GM23338 (cell line): ENCODE results near the gene SGSM1. TPM values are rescaled to one million over a fixed set of nuclear protein-coding genes. Genes with fewer than 3 reads are reported as not detected.

Experiments used
- ATAC-seq: fragments of 200-7000 bp; cut with Tn5 transposase; 3 replicates; pipeline ENCODE4 v1.9.1; 2020
- DNase-seq: peaks from one replicate; pipeline ENCODE4 v3.0.0-alpha.2; 2015; ENCODE audit warnings: low spot score
- H2AFZ ChIP-seq: fragments of 200-600 bp; sonication (generic); 2 replicates; pipeline ENCODE4 v1.8.0; 2016; ENCODE audit warnings: antibody characterized with exemption, mild to moderate bottlenecking, moderate library complexity
- H3F3A ChIP-seq: fragments of 200-600 bp; sonication (generic); replicated peaks from 2 replicates; pipeline ENCODE4 v1.8.0; 2017; ENCODE audit warnings: antibody characterized with exemption, mixed run types, low read depth
- H3K27ac ChIP-seq: fragments of 200-600 bp; sonication (generic); 2 replicates; pipeline ENCODE4 v1.6.1; 2016; ENCODE audit warnings: low read depth
- H3K27me3 ChIP-seq: fragments of 200-600 bp; sonication (generic); 2 replicates; pipeline ENCODE4 v1.8.0; 2016; ENCODE audit warnings: mild to moderate bottlenecking, mixed run types, moderate library complexity; ENCODE audit not compliant: insufficient read depth
- H3K36me3 ChIP-seq: fragments of 200-600 bp; sonication (generic); 2 replicates; pipeline ENCODE4 v1.8.0; 2016; ENCODE audit warnings: mild to moderate bottlenecking; ENCODE audit not compliant: insufficient read depth
- H3K4me1 ChIP-seq: fragments of 200-600 bp; sonication (generic); 2 replicates; pipeline ENCODE4 v1.8.0; 2016; ENCODE audit warnings: mild to moderate bottlenecking, moderate library complexity; ENCODE audit not compliant: insufficient read depth
- H3K4me2 ChIP-seq: fragments of 200-600 bp; sonication (generic); 2 replicates; pipeline ENCODE4 v1.7.1; 2017; ENCODE audit warnings: mixed run types
- H3K4me3 ChIP-seq: fragments of 200-600 bp; sonication (generic); 2 replicates; pipeline ENCODE4 v1.6.1; 2016; ENCODE audit warnings: mixed run types
- H3K79me2 ChIP-seq: fragments of 200-600 bp; sonication (generic); replicated peaks from 2 replicates; pipeline ENCODE4 v1.8.0; 2017; ENCODE audit warnings: mild to moderate bottlenecking; ENCODE audit not compliant: insufficient read depth
- H3K9me2 ChIP-seq: fragments of 200-600 bp; sonication (generic); 2 replicates; pipeline ENCODE4 v1.8.0; 2017; ENCODE audit not compliant: insufficient read depth
- H4K20me1 ChIP-seq: fragments of 200-600 bp; sonication (generic); replicated peaks from 2 replicates; pipeline ENCODE4 v1.8.0; 2017; ENCODE audit warnings: mild to moderate bottlenecking; ENCODE audit not compliant: insufficient read depth
- H3K27ac Mint-ChIP-seq: 2 replicates; pipeline ENCODE4 v1.8.0; 2020; ENCODE audit warnings: inconsistent platforms, mild to moderate bottlenecking, moderate library complexity, mixed read lengths
- H3K27me3 Mint-ChIP-seq: 3 replicates; pipeline ENCODE4 v1.8.0; 2022; ENCODE audit warnings: low read depth, mild to moderate bottlenecking, moderate library complexity, mixed read lengths, inconsistent platforms; ENCODE audit not compliant: insufficient read depth, poor library complexity
- H3K36me3 Mint-ChIP-seq: 3 replicates; pipeline ENCODE4 v1.8.0; 2021; ENCODE audit warnings: low read depth, mild to moderate bottlenecking, inconsistent platforms, moderate library complexity, mixed read lengths
- H3K4me1 Mint-ChIP-seq: 3 replicates; pipeline ENCODE4 v1.8.0; 2020; ENCODE audit warnings: mild to moderate bottlenecking, inconsistent platforms, mixed read lengths
- H3K4me3 Mint-ChIP-seq: 3 replicates; pipeline ENCODE4 v1.8.0; 2021; ENCODE audit warnings: moderate library complexity, mild to moderate bottlenecking, inconsistent platforms, mixed read lengths
- H3K9me3 Mint-ChIP-seq: 3 replicates; pipeline ENCODE4 v1.8.0; 2020; ENCODE audit warnings: moderate library complexity, mild to moderate bottlenecking, inconsistent platforms, mixed read lengths
- CTCF ChIP-seq, 2 experiments: fragments of 200-600 bp in 1 of 2; sonication (generic) in 1 of 2; conservative IDR thresholded peaks; 2 replicates each; pipeline versions ENCODE4 v1.5.1 to v1.6.1; 2016 to 2017; ENCODE audit warnings: antibody characterized with exemption in 2 of 2, low read depth in 2 of 2, mild to moderate bottlenecking in 2 of 2, moderate library complexity in 1 of 2
- EZH2phosphoT487 ChIP-seq: fragments of 200-600 bp; sonication (generic); IDR thresholded peaks from one replicate; pipeline ENCODE4 v1.8.1; 2018; ENCODE audit warnings: antibody characterized with exemption; ENCODE audit not compliant: unreplicated experiment
- JUNB ChIP-seq: IDR thresholded peaks from one replicate; pipeline ENCODE4 v1.6.1; 2016; ENCODE audit warnings: antibody characterized with exemption; ENCODE audit not compliant: unreplicated experiment
- POLR2AphosphoS5 ChIP-seq: IDR thresholded peaks from 2 replicates; pipeline ENCODE4 v1.6.1; 2016; ENCODE audit warnings: antibody characterized with exemption, low read depth
- STAT1 ChIP-seq: IDR thresholded peaks from one replicate; pipeline ENCODE4 v1.6.1; 2016; ENCODE audit warnings: antibody characterized with exemption; ENCODE audit not compliant: unreplicated experiment
- ZNF114 ChIP-seq: fragments of 250-450 bp; sonication (Bioruptor Pico); IDR thresholded peaks from 2 replicates; pipeline ENCODE4 v1.5.0; 2020; ENCODE audit warnings: mild to moderate bottlenecking, moderate library complexity
- ZNF462 ChIP-seq: fragments of 250-450 bp; sonication (Bioruptor Pico); IDR thresholded peaks from 2 replicates; pipeline ENCODE4 v1.5.0; 2020; ENCODE audit warnings: mild to moderate bottlenecking, moderate library complexity
- polyA plus RNA-seq: library from polyadenylated mRNA; unstranded; fragments of >200 nt; fragmentation: Nextera tagmentation; extraction: Ambion mirVana; gene quantifications from 2 replicates; pipeline ENCODE4 v1.2.1, GENCODE V29; 2016
- total RNA-seq: library from RNA; depleted of rRNA; stranded (reverse); fragments of >200 nt; shearing (Covaris generic); gene quantifications from 2 replicates; pipeline ENCODE4 v1.2.3, GENCODE V29; 2014

The SGSM1 gene
- total and polyA plus RNA-seq, 2 experiments from 2014 or later: 4.7 to 5.4 TPM

- H4K20me1 ChIP-seq: no peaks in the 10 kb centered on the region
- H2AFZ ChIP-seq: no peak overlapping the region
- H3K4me1 Mint-ChIP-seq: peaks cover 20% of the 10 kb centered on the region
- no peaks in the 10 kb centered on the region for H3F3A ChIP-seq
- H3K36me3 ChIP-seq: no peaks in the 10 kb centered on the region; the same call in 1 of the 2 replicates
- peaks cover 5% of the 10 kb centered on the region for H3K36me3 Mint-ChIP-seq
- DNase-seq: peak; percentile 66
- H3K27ac ChIP-seq: peak overlapping the region; percentile 23; the same call in 1 of the 2 replicates
- TF ChIP-seq ZNF462 (CRISPR knock-in tag) (no peak), CTCF (conservative IDR thresholded peaks at IDR 0.05; ENCODE audit: low read depth in 2 of 2) (no peak), EZH2phosphoT487 (no peak), JUNB (no peak), POLR2AphosphoS5 (no peak), STAT1 (no peak), ZNF114 (no peak)
- no peak overlapping the region for H3K4me3 ChIP-seq
- H3K4me1 ChIP-seq: peaks cover 4% of the 10 kb centered on the region; the same call in 1 of the 2 replicates
- no peak overlapping the region for H3K4me3 Mint-ChIP-seq
- peaks cover 14% of the 10 kb centered on the region for H3K27me3 Mint-ChIP-seq
- H3K9me2 ChIP-seq: no peaks in the 10 kb centered on the region
- peak overlapping the region; percentile 57; the same call in 1 of the 2 replicates for H3K27ac Mint-ChIP-seq
- H3K27me3 ChIP-seq: no peaks in the 10 kb centered on the region
- peak overlapping the region; percentile 6; the same call in 1 of the 2 replicates for H3K4me2 ChIP-seq
- H3K79me2 ChIP-seq: no peaks in the 10 kb centered on the region
- peaks cover 4% of the 10 kb centered on the region for H3K9me3 Mint-ChIP-seq
- no peak for ATAC-seq
Observed at GRCh38 chr22:24810043-24810749, 4.2 kb downstream of the SGSM1 start.
